NCI-H2081 treated with DMSO at 0.1 percent for 48 hours (cell line): ENCODE data around the gene BACH2.
"Not testable (repeated sequence)": the region's sequence is repeated elsewhere in the genome, so short reads cannot be mapped to it uniquely, and the experiment has no call there.

Experiments
- DNase-seq: peaks from one replicate; lab custom pipeline; 2025; lab: John Stamatoyannopoulos, UW

BACH2 gene

GRCh38 chr6:89938014-89938413 is 358.6 kb downstream of the BACH2 start:
- no peak for DNase-seq

GRCh38 chr6:89936177-89936576 is 360.5 kb downstream of the BACH2 start:
- DNase-seq: no peak

- no peak for DNase-seq
Measured at GRCh38 chr6:89934685-89935366, 361.8 kb downstream of the BACH2 start.

- DNase-seq: no peak
Measured at GRCh38 chr6:89932245-89932802, 364.3 kb downstream of the BACH2 start.

DNA sequence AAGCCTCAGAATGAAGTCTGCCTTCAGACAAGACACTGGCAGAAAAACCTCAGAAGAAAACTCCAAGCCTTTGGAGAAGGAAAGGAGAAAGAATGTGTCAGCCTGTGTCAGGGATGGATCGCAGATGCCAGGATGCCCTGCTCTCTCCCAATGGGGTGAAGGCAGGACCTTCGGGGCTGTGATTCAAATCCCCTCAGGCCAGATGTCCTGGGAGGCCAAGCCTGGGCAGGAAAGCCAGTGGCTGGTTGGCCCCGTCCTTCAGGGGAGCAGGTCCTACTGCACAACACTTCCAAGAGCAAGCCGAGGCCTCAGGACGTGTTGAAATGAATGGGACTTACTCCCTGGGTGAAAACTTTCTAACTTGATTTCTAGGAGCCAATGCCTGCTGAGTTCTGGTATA is 365.9 kb downstream of the BACH2 start:
- no peak for DNase-seq

DNA sequence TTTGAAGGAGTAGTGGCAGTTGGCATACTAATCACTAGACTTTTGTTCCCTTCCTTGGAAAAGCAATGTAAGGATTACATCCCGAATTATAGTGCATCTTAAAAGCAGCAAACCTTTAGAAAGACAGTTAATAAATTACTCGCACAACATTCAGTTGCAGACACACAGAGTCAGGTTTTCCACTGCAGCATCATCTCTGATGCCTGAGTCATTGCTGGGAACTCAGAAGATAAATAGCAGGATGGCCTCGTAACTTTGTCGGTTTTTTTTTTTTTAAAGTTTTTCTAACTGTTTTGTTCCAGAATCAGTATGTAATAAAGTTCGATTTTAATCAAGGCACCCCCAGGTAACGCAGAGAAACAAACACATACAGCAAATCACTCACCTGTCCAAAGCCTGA is 368.0 kb downstream of the BACH2 start:
- DNase-seq: no peak

DNA sequence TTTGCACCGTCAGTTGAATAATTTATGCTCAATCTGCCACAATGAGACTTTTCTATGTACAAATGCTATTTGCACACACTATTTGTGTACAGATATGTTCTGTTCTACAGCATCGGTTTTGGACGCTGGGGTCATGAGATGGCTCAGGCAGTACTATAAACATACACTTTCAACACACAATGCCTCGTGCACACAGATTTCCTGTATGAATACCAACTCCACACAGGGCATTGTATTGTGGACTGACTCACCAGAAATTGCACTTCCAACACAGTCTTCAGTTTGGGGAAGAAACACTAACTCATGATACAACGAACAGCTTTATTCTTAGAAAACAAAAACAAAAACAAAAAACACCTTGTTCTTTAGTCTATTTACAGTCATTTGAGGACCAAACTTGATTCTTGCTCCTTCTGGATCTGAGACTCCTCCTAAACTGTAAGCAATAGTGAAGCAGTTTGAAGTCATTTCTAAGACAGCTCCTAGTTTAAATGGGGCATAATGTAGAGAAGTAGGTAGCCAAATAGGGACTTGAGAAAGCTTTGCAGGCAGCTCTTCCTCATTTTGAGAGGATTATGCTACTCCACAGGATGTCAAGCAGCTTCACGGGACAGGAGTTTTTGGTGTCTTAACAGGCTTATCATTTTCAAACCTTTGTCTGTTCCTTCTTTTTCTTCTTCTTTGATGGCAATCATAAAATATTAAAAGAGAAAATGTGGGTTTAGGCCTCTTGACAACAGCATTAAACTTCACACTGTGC is 368.7 kb downstream of the BACH2 start:
- DNase-seq: no peak

DNA sequence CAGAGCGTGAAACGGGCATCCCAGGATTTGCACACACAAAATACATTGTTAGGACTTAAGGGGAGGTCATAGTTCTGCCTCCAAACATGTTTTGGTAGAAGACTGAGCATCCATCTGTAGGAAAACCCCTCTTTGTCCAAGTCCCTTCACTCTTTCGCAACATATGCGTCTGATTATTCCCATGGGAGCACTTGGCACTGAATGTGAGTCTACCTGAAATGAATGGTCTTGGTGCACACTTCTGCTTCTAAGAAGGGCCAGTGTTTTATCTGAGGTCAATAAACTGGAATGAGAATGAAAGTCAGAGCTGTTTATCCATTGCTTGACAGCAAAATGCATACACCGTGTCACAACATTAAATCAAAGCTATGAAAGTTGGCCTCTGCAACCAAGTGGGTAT is 369.4 kb downstream of the BACH2 start:
- DNase-seq: no peak

GRCh38 chr6:89925826-89926225 is 370.8 kb downstream of the BACH2 start:
- no peak for DNase-seq

DNA sequence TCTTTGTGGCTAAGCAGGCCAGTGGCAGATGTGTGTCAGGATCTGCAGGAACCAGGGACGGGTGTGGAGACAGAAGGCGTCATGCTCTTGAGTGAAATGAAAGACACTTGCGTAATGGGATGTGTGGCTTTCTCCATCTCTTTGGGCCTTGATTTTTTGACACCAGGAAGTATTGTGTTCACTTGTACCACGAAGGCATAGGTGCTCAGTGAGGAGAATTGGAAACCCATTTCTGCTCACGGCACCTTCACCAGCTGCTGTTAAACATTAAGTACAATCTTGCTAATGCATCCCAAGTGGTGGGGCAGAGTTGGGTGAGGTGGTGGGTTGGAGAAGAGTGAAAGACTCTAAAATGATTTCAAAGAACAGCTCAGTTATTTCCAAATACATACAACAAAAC is 372.4 kb downstream of the BACH2 start:
- DNase-seq: no peak

GRCh38 chr6:89921691-89922090 is 375.0 kb downstream of the BACH2 start:
- DNase-seq: no peak

GRCh38 chr6:89921197-89921596 is 375.4 kb downstream of the BACH2 start:
- no peak for DNase-seq

DNA sequence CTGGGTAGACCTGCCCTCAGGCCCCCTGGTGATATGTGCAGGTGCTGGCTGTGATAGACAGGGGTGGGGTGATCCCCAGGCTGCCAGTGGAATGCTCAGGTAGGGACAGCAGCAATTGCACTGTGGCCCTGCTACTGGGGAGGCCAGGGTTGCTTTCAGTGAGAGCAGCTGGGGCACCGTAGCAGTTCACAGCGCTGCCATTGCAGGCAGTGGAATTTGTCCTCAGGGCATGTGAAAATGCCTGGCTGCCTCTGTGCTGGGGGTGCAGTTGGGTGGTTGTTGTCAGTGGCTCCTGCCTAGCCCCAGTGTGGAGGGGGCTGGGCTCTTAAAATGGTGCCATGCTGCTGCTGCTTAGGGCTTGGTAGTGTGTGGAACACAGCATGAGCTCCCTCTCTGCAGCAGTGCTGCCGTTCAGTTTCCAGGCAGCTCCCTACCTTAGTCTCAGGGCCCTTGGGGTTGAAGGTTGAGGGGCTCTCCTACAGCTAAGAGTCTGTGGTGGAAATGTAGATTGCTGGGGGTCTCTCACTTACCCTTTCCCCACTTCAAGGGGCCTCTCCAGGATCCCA is 378.8 kb downstream of the BACH2 start:
- no peak for DNase-seq

GRCh38 chr6:89917216-89917615 is 379.4 kb downstream of the BACH2 start:
- no peak for DNase-seq

GRCh38 chr6:89916136-89916920 is 380.3 kb downstream of the BACH2 start:
- no peak for DNase-seq

- DNase-seq: no peak
Measured at GRCh38 chr6:89910902-89911240, 385.8 kb downstream of the BACH2 start.

DNA sequence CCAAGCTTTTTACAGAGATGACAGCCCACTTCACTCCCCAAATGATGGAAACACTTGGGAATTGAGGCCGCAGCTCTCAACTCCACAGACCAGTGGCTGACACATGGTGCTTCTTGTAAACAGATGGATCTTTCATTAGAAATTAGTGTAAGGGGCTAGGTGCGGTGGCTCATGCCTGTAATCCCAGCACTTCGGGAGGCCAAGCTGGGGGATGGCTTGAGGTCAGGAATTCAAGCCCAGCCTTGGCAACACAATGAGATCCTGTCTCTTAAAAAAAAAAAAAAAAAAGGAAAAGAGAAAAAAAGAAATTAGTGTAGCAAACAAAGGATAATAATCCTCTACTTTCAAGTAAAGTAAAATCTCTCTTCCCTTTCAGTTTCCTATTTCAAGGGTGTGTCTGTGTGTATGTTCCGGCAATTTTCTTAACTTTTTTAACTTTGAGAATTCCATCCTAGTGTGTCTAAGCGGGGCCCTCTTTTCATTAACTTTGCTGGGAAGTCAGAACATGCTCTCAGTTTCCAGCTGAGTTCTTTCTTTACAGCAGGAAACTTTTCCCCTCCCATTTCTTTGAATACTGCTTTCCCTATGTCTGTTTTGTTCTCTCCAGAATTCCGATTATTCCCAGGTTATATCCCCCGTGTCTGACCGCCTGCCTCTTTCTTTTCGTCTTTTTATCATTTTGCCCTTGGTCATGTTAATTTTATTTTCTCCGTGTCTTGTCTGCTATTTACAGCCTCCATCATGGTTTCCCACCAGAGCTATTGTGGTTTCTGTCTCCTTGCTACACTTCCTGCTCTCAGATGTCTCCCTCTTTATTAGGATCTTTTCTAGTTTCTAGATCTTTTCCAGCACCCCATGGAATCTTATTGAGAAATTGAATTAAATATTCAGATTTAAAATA is 386.4 kb downstream of the BACH2 start:
- not testable (repeated sequence) for DNase-seq

GRCh38 chr6:89895276-89895874 is 401.3 kb downstream of the BACH2 start:
- no peak for DNase-seq

DNA sequence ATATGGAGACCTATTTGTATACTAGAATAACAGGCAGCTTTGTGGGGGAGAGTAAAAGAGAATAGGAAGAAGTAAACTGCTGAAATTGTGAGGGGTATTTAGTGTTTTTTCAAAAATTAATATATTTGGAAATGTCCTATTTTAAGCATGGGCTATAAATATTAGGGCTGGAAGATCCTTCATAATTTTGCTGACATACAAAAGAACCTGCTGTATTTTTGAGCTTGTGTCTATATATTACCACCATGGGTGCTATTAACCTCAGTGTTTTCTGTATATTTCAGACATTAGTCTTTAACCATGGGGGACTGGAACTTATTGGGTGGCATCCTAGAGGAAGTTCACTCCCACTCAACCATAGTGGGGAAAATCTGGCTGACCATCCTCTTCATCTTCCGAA is 402.5 kb downstream of the BACH2 start, which contains the start of gene GJA10:
Gene GJA10, plus strand, starts transcription at position 301 of the 400 bp plus-strand sequence. Its CDS starts 0 bp downstream, at position 301.
- no peak for DNase-seq

DNA sequence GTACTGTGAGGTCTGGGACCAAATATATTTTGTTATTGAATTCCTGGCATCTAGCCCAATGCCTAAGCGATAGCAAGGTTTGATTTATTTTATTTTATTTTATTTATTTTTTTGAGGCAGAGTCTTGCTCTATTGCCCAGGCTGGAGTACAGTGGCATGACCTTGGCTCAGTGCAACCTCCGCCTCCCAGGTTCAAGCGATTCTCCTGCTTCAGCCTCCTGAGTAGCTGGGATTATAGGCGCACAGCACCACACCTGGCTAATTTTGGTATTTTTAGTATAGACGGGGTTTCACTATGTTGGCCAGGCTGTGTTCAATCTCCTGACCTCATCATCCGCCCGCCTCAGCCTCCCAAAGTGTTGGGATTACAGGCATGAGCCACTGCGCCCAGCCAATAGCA is 404.1 kb downstream of the BACH2 start:
- DNase-seq: not testable (repeated sequence)
